ENCODE measurements around the gene THBS2.
A peak's percentile ranks its signal among the peaks of the same experiment; 100 is the strongest.

Gene THBS2

DNA sequence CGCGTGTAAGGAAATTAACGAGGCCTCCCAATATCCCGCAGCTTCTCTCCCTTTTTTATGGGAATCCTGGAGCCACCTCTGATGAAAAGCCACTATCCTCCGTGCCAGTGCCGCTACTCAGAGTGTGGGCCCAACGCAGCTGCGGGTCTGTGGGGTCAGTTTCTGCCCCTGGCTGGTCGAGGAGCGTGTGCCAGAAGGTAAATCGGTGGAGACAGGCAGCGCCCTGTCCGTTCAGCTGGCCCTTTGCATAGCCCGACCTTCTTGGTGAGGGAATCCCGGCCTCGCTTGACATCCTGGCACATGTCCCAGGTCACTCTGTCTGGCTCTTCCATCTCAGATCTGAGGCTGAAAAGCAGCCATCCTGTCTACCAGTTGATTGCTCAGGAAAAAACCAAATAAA is 4.6 kb downstream of the THBS2 start:
- DNase-seq (ENCODE audit: low spot score): no peak

DNA sequence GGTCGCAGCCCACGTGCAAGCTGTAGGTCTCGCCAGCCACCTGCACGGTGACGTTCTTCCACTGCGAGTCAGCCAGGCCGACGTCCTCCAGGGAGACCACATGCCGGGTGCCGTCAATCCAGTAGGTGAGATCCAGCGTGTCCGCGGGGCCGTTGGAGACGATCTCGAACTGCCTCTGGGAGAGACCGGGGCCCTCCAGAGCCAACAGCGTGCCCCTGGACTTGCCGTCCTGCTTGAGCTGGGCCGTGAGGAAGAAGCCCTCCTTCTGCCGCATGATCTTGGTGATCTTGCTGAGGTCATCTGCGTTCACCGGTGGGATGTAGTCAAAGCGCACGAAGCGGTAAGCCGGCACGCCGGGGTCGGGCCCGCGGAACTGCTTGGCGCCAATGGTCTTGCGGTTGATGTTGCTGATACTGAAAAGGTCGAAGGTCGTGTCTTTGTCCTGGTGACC is 5.1 kb downstream of the THBS2 start:
- no peak for DNase-seq (ENCODE audit: low spot score)

DNA sequence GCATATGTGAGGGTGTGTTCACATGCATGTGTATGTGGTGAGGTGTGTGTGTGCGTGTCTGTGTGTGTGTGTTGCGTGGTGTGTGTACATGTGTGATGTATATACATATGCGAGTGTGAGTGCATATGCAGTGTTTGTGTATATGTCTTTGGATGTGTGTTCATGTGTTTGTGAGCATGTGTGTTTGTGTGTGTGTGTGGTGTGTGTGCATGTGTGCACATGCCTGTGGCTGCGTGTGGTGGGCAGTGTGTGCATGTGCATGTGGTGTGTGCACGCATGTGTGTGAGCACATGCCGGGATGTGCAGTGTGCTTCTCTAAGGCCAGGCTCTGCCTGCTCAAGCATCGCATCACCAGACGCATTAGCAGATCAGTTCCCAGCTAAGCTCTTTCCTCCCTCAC is 5.7 kb downstream of the THBS2 start:
- DNase-seq (ENCODE audit: low spot score): no peak

DNA sequence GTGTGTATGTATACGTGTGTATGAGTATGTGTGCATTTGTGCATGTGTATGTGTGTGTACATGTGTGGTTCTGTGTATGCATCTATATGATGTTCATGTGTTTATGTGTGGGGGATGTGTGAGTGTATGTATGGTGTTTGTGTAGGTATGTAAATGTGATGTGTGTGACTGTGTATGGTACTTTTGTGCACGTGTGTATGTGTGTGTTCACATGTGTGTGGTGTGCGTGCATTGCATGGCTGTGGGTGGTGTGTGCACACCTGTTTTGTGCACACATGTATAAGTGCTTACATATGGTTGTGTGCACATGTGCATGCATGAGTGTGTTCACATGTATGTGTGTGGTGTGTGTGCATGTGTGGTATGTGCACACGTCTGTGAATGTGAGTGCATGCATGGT is 6.2 kb downstream of the THBS2 start:
- no peak for DNase-seq (ENCODE audit: low spot score)

DNA sequence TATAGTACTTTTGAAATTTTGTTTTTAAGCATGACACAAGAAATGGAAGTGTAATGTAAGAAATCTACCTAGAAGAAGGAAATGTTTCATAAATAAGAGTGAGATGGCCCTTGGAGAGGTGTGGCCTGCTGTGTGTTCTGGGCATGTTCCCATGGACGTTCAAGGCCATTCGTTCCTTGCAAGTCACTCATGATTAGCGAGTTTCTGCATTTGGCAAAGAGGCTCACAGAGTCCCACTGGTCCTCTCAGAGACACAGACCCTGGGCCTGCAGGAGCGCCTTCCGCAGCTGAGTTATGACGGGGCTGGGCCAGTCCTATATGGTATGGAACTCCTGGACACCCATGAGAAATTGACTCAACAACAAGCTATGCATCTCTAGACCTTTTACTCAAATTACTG is 7.2 kb downstream of the THBS2 start:
- no peak for DNase-seq (ENCODE audit: low spot score)

DNA sequence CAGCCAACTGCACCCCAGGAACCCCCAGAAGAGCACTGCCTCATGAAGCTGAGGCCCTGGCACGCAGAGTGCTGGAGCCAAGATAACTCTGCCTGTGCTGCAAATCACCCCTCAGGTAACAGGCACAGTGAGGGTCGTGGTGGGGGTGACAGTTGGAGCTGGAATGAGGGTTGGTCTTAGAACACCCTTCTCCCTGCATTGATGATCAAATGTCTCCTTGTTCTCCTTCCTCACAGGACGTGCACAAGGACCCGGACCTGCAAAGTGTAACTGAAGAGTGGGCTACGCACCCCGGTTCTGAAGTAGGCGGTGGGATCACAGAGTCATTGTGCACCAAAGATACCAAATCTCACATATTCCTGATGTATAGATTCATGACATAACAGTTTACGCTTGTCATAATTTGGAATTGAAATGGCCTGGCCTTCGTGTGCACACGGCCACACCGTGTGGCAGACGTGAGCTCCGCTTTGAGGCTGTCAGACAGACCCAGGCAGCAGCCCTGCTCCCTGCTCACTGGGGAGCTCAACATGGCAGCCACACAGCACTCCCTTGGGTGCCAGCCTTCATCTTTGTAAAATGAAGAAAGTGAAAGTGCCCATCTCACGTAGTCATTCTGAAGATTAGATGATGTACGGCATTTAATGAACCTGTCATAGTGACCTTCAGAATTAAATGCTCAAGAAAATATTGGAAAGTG is 8.8 kb downstream of the THBS2 start:
- no peak for DNase-seq (ENCODE audit: low spot score)

DNA sequence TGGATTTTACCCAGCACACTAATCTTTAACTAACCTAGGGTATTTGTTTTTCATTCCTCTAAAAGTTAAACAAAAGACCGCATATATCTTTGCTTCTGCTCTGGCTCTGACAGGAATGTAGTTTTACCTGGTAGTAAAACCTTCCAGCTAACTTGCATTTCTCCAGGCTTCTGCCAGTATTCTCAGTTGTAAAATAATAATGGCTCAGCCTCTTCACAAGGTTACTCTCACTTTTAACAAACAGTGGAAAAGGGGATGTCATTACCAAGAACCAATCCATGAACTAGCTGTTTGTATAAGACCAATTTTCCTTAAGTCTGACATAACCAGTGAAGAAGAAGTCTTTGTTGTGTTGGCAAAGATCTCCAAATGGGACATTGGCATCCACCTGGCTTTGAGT is 10.0 kb downstream of the THBS2 start:
- DNase-seq (ENCODE audit: low spot score): no peak

DNA sequence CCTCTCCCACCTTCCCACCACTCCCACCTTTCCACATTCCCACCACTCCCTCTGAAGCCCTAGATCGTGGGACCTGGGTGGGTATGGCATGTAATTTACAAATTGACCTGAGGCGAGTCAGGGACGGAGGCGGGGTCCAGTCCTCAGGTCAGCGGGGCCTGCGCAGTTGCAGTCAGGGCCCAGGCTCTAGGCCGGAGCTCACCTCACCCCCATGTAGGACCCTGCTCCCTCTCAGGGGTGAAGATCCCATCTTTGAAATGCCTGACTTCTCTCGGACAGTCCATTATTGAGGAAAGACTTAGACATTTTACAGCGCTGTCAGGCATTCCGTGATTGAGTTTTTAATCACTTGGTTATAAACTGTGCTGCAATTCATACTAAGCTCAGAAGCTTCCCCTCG is 10.5 kb downstream of the THBS2 start:
- DNase-seq (ENCODE audit: low spot score): no peak

DNA sequence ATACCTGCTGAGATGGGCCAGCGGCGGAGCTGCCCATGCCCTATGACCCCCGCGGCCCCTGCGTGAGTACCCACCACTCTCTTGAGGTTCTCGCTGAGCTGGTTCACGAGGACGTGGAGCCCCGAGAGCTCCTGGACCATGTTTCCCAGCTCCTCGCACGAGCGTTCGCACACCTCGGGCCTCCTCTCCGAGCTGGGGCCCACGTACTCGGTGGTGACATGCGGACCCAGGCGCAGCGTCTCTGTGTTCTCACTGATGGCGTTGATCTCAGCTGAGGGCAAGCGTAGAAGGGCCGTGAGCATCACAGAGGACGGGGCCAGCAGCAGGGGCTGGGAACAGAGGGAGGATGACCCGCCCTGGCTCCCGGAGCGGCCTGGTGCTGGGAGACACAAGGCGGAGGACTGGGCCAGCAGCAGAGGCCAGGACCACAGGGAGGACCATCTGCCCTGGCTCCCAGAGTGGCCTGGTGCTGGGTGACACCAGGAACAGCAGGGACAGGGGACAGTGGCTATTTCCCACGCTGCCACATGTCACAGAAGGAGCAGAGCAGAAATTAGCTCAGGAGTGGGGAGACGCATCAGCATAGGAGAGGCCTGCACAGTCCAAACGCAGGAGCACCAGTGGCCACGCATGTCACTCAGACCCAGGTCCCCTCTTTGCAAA is 11.8 kb downstream of the THBS2 start:
- no peak for DNase-seq (ENCODE audit: low spot score)

DNA sequence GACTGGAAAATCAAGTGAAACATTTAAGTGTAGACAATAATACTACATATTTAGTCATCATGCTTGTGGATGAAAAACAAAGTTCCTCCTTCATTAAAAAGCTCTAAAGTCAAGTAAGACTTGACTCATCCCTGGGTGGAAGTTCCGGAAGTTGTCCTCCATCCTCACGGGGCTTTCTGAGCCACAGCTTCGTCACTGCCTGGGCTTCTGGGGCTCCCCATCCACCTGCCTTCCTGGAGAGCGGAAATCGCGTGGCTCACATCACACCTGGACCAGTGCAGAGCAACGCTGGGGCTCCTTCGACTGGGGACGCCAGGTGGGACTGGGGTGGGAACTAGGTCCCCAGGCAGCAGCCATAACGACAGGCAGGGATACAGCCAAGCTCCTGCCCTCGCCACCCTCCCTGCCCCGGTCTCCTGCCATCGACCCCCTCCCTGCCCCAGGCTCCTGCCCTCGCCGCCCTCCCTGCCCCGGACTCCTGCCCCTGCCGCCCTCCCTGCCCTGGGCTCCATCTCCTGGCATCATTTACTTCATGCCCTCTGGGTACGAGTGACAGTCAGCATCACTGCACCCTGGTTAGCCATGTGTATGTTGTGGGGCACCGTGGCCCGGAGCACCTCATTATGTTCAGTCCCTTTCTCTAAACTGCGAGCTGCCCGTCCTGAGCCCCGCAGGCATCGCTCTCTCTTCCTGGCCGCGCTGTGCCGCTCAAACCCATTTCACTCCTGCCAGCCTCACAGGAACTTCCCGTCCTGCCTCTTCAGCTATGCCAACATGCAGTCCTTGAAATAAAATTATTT is 12.9 kb downstream of the THBS2 start:
- DNase-seq (ENCODE audit: low spot score): peak; percentile 40

DNA sequence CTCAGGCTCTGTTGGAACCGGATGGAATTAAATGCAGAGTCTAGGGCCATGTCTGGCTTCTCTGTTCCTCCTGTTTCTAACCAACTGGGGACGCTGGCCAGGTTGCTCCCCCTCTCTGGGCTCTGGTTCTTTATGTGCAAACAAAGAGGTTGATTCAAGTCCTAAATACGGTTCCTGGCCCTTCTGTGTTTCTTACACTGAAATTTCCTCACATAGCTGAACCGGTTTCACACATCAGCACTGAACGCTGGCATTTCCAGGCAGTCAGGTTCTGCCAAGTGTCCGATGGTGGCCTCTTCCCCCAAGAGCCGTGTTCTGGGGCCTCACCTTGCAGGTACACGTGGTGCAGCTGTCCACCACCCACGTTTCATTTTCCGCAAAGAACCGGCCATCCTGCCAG is 13.5 kb downstream of the THBS2 start:
- DNase-seq (ENCODE audit: low spot score): no peak

DNA sequence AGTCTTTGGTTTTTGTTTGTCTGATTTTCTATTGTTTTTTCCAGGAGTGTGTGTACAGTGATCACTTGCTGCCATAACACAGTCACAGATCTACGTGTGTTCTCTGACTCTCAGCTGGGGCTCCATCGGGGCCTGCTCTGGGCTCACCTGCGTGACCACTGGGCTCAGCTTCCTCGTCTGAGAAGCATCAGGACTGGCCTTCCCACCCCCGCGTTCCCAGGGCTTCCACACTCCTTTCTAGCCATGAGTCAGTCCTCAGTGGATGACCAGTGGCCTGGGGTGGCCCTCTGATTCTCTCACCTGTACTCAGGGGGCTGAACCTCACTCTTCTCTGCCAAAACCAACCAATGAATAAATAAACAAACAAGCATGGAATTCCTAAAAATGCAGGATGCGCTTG is 14.5 kb downstream of the THBS2 start:
- DNase-seq (ENCODE audit: low spot score): no peak

DNA sequence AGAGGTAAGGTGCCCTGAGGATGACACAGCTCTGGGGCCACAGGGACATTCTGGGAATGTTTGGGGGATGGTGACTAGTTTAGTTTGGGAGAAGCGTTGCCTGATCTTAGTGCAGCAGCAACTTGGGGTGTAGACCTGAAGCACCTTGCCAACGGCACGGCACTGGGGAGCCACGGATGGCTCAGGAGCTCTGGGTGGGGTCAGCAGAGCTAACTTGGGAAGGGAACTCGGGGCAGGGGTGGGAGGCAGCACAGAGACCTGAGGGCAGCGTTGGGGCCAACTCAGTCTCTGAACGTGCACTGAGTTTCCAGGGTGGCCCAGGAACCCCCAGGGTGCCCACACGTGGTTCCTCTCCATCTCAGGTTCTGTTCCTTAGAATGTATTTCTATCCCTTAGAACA is 14.9 kb downstream of the THBS2 start:
- no peak for DNase-seq (ENCODE audit: low spot score)

DNA sequence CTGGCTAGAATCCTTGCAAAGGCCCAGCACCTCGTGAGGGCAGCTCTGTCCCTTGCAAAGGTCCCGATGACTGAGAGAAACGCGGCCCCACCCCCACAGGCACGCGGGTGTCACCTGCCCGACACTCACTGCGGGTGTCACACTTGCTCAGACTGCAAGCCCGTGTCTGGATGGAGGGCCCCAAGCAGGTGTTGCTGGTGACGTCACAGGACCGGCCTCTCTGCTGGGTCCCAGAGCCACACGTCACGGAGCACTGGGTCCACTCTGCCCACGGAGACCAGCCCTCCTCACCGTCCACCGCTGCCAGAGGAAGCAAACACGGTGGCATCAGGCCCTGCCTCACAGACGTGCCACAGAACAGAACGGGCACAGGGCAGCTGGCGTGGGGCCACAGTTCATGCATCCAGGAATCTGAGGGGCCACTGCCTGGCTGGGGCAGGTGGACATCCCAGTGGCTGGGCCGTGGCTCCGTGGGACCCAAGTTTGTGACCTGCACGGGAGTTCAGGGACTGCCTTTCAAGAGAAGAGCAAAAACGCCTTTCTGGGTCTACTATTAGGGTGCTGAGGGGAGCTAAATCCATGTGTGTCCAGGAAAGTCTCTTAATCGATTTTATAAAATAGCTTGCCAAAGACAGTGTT is 16.0 kb downstream of the THBS2 start:
- DNase-seq (ENCODE audit: low spot score): no peak

DNA sequence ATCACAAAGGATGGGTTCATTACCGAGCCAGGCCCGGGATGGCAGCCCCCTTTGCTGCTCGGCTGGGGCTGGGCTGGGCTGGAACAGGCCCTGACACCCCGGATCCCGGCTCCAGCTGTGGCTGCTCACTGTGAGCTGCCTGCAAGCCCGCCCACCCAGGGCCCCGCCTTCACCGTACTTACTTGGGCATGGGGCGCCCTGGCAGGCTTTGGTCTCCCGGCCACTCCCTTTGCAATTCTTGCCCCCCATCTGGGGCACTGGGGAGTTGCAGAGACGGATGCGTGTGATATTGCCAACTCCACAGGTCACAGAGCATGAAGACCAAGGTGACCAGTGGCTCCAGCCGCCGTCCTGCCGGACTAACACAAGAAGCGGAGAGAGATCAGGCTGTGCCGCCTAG is 16.7 kb downstream of the THBS2 start:
- no peak for DNase-seq (ENCODE audit: low spot score)

DNA sequence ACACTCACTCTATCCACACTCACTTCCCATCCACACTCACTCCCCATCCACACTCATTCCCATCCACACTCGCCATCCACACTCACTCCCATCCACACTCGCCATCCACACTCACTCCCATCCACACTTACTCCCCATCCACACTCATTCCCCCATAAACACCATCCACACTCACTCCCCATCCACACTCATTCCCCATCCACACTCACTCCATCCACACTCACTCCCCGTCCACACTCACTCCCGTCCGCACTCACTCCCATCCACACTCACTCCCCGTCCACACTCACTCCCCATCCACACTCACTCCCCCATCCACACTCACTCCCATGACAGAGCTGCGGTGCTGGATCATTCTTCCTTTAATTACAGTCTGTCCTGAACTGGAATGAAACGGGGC is 17.1 kb downstream of the THBS2 start:
- no peak for DNase-seq (ENCODE audit: low spot score)

DNA sequence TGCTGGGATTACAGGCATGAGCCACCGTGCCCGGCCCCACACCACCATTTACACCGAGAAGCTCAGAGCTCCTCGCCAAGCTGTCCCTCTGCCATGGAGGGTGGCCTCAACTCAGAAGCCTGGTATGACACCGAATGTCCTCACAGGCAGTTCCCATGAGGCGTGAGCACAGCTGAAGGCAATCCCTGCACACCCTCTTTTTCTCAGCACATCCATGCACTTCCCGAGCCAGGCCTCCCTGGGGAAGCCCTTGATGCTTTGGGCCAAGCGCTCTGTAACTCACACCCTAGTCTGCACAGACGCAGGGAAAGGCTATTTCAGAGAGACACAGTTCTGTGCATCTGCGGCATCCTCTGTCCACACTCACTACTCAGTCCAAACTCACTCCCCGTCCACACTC is 18.4 kb downstream of the THBS2 start:
- DNase-seq (ENCODE audit: low spot score): no peak

DNA sequence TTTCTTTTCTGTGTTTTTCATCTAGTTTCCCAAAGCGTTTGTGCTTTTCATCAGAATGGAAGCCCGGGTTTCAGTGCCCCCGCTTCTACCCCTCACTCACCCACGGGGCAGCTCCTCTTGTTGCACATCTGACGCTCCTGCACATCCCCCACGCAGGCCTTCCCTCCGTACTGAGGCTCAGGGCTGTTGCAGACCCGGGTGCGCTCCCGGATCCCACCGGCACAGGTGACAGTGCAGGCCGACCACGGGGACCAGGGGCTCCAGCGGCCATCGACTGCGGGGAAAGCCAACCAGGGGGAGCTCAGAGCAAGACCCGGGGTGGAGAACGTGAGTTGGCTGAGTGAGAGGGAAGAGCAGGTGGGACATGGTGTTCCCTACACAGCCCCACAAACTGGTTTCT is 19.0 kb downstream of the THBS2 start:
- no peak for DNase-seq (ENCODE audit: low spot score)

DNA sequence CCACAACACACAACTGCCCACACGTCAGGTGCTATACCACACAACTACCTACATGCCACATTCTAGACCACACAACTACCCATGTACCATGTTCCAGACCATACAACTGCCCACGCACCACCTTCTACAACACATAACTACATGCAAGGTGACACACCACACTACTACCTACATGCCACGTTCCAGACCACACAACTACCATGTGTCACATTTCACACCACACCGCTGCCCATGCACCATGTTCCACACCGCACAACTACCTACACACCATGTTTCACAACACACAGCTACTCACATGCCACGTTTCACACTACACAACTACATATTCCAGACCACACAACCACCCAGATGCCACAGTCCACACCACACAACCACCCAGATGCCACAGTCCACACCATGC is 19.8 kb downstream of the THBS2 start:
- DNase-seq (ENCODE audit: low spot score): no peak

DNA sequence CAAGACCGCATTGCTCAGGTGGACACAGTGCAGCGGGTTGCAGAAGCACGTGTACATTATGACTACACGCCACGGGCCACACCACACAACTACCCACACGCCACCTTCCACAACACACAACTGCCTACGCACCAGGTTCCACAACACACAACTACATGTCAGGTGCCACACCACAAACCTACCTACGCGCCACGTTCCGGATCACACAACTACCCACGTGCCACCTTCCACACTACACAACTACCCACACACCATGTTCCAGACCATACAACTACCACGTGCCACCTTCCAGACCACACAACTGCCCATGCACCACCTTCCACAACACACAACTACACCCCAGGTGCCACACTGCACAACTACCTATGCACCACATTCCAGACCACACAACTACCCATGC is 20.5 kb downstream of the THBS2 start:
- no peak for DNase-seq (ENCODE audit: low spot score)

DNA sequence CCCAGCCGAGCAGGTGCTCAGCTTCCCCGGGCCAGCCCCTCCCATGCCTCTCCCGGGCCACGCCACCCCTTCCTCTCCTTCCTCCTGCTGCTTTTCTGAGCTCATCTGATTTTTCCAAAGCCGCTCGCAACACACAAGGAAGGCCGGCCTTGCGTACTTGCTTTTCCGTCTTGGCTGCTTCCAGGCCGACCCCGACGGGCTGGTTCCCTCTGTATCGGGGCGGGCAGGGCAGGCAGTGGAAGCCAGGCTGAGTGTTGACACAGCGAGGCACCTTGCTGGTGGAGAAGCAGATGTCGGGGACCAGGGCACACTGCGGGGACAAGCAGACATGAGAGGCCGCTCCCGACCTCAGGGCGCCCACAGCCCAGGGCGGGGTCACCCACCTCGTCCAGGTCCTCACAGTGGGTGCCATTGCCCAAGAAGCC is 21.1 kb downstream of the THBS2 start:
- no peak for DNase-seq (ENCODE audit: low spot score)

DNA sequence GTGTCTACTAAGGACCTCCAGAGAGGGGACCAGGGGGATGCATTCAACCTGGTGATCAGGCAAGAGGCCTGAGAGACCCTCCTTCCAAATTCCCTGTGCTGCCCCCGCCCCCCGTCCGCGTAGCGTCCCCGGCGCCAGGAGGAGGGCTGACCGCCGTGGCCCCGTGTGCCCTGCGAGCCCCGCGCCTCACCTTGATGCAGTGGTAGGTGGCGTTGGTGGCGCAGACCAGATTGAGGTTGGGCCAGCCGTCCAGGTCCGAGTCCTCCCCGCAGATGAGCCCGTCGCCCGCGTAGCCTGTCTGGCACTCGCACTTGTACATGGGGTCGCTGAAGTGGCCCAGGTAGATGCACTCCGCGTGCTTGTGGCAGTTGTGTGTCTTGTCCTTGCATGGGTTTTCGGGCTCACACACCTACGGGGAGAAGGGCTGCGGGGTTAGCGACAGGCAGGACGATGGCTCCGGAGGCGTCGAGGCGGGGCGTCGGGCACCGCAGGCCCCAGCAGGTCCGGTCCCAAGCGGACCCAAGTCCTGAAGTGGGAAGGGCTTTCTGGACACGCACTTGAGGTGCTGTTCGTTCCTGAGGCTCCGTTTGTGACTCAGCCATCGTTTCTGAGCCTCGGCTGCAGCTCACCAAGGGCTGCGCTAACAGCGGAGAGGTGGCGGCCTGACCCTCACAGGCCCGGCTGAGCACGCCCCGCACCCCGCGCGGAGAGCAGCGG is 21.7 kb downstream of the THBS2 start:
- no peak for DNase-seq (ENCODE audit: low spot score)

All from GM03348 (cell line).